ENCODE results near the gene CLTCL1.

DNA sequence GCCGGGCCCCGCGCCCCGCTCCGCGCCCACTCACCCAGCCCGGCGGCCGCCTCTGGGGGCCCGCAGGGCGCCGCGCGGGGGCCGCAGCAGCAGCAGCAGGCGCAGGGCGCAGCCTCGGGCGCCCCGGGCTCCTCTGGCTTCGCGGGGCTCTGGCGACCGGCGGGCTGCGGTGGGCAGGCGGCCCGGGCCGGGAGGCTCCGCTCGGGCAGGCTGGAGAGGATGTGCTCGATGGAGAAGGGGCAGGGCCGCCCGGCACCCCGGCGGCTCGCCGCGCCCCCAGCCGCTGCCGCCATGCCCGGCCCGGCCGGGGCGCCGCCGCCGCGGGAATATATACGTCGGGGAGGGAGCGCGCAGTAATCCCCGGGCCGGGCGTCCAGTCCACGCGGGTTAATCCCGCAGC lies 141.5 kb downstream of the CLTCL1 start, which contains the start of gene GSC2:
- TF ChIP-seq, protein P1, sequence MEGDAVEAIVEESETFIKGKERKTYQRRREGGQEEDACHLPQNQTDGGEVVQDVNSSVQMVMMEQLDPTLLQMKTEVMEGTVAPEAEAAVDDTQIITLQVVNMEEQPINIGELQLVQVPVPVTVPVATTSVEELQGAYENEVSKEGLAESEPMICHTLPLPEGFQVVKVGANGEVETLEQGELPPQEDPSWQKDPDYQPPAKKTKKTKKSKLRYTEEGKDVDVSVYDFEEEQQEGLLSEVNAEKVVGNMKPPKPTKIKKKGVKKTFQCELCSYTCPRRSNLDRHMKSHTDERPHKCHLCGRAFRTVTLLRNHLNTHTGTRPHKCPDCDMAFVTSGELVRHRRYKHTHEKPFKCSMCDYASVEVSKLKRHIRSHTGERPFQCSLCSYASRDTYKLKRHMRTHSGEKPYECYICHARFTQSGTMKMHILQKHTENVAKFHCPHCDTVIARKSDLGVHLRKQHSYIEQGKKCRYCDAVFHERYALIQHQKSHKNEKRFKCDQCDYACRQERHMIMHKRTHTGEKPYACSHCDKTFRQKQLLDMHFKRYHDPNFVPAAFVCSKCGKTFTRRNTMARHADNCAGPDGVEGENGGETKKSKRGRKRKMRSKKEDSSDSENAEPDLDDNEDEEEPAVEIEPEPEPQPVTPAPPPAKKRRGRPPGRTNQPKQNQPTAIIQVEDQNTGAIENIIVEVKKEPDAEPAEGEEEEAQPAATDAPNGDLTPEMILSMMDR (IDR thresholded peaks at IDR 0.05), result no peak
- TF ChIP-seq POLR2A (IDR thresholded peaks at IDR 0.05), result no peak
